SK-N-SH treated with all-trans-retinoic acid at 6 μM for 48 hours (cell line): Measurements from ENCODE around the gene PTBP1.

ENCODE experiments used
- ARNTL ChIP-seq: fragments of 450-650 bp; formaldehyde crosslinking; IDR thresholded peaks from 2 replicates; pipeline ENCODE4 v1.5.0; 2020; ENCODE audit warnings: low read depth, mild to moderate bottlenecking, moderate library complexity, borderline replicate concordance
- BACH2 ChIP-seq: fragments of 250-450 bp; sonication (Bioruptor Pico); IDR thresholded peaks from 2 replicates; pipeline ENCODE4 v1.9.0; 2021; ENCODE audit warnings: mild to moderate bottlenecking, borderline replicate concordance
- CREB5 ChIP-seq: fragments of 250-450 bp; sonication (Bioruptor Pico); IDR thresholded peaks from 2 replicates; pipeline ENCODE4 v1.5.1; 2020; ENCODE audit warnings: low read depth, mild to moderate bottlenecking, moderate library complexity
- GLIS3 ChIP-seq: fragments of 250-450 bp; sonication (Bioruptor Pico); IDR thresholded peaks from 2 replicates; pipeline ENCODE4 v1.5.0; 2020; ENCODE audit warnings: mild to moderate bottlenecking, moderate library complexity
- PPARA ChIP-seq: fragments of 250-450 bp; sonication (Bioruptor Pico); IDR thresholded peaks from 2 replicates; pipeline ENCODE4 v1.5.0; 2020; ENCODE audit warnings: mild to moderate bottlenecking, borderline replicate concordance
- SNAI2 ChIP-seq: fragments of 250-450 bp; sonication (Bioruptor Pico); IDR thresholded peaks from 2 replicates; pipeline ENCODE4 v1.5.0; 2020; ENCODE audit warnings: mild to moderate bottlenecking, moderate library complexity
- TCF4 ChIP-seq: fragments of 250-450 bp; sonication (Bioruptor Pico); IDR thresholded peaks from 2 replicates; pipeline ENCODE4 v1.8.0; 2021; ENCODE audit warnings: mild to moderate bottlenecking, moderate library complexity, borderline replicate concordance
- TOX ChIP-seq: fragments of 250-450 bp; sonication (Bioruptor Pico); IDR thresholded peaks from 2 replicates; pipeline ENCODE4 v1.8.0; 2021; ENCODE audit warnings: mild to moderate bottlenecking, moderate library complexity, borderline replicate concordance
- ZC3H10 ChIP-seq: fragments of 250-450 bp; sonication (Bioruptor Pico); IDR thresholded peaks from 2 replicates; pipeline ENCODE4 v1.5.1; 2021; ENCODE audit warnings: mild to moderate bottlenecking, moderate library complexity
- ZFP3 ChIP-seq: fragments of 250-450 bp; sonication (Bioruptor Pico); IDR thresholded peaks from 2 replicates; pipeline ENCODE4 v1.5.0; 2020; ENCODE audit warnings: mild to moderate bottlenecking, moderate library complexity
- ZNF70 ChIP-seq: fragments of 450-650 bp; formaldehyde crosslinking; IDR thresholded peaks from 2 replicates; pipeline ENCODE4 v1.5.0; 2020; ENCODE audit warnings: mild to moderate bottlenecking, moderate library complexity
- ZNF8 ChIP-seq: fragments of 450-650 bp; formaldehyde crosslinking; IDR thresholded peaks from 2 replicates; pipeline ENCODE4 v1.5.0; 2020; ENCODE audit warnings: mild to moderate bottlenecking, moderate library complexity
- TF ChIP-seq, protein P1 (sequence below): fragments of 250-450 bp; sonication (Bioruptor Pico); IDR thresholded peaks from 2 replicates; pipeline ENCODE4 v1.8.0; 2020; ENCODE audit warnings: mild to moderate bottlenecking, moderate library complexity, borderline replicate concordance
- TF ChIP-seq, protein P2 (sequence below): fragments of 250-450 bp; sonication (Bioruptor Pico); IDR thresholded peaks from 2 replicates; pipeline ENCODE4 v1.5.1; 2021; ENCODE audit warnings: mild to moderate bottlenecking, moderate library complexity

DNA sequence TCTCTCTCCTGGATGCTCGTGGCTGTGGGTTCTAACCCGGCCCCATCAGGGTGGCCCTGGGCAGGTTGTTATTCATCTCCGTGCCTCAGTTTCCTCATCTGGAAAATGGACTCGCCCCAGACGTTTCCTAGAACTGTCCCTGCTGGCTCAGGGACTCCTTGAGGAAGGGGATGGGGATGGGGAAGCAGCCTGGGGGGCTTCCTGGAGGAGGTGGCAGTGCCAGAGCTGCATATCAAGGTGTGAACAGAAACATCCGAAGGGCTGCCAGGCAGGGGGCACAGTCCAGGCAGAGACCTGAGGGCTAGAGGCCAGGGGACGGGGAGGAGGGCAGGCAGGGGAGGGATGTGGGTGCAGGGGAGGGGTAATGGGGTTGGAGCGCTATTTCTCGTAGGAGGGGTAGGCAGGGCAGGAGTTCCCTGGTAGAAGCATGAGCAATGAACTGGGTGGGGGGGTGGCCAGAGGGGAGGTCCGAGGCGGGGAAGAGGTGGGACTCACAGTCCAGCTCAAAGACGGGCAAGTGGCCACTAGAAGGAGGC is 51.2 kb downstream of the PTBP1 start:
- TF ChIP-seq, protein P1, sequence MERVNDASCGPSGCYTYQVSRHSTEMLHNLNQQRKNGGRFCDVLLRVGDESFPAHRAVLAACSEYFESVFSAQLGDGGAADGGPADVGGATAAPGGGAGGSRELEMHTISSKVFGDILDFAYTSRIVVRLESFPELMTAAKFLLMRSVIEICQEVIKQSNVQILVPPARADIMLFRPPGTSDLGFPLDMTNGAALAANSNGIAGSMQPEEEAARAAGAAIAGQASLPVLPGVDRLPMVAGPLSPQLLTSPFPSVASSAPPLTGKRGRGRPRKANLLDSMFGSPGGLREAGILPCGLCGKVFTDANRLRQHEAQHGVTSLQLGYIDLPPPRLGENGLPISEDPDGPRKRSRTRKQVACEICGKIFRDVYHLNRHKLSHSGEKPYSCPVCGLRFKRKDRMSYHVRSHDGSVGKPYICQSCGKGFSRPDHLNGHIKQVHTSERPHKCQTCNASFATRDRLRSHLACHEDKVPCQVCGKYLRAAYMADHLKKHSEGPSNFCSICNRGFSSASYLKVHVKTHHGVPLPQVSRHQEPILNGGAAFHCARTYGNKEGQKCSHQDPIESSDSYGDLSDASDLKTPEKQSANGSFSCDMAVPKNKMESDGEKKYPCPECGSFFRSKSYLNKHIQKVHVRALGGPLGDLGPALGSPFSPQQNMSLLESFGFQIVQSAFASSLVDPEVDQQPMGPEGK, result no peak
- TF ChIP-seq ZFP3 (CRISPR knock-in tag), result no peak
- TF ChIP-seq CREB5, result no peak
- TF ChIP-seq, protein P2, sequence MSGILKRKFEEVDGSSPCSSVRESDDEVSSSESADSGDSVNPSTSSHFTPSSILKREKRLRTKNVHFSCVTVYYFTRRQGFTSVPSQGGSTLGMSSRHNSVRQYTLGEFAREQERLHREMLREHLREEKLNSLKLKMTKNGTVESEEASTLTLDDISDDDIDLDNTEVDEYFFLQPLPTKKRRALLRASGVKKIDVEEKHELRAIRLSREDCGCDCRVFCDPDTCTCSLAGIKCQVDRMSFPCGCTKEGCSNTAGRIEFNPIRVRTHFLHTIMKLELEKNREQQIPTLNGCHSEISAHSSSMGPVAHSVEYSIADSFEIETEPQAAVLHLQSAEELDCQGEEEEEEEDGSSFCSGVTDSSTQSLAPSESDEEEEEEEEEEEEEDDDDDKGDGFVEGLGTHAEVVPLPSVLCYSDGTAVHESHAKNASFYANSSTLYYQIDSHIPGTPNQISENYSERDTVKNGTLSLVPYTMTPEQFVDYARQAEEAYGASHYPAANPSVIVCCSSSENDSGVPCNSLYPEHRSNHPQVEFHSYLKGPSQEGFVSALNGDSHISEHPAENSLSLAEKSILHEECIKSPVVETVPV (CRISPR knock-in tag), result no peak
- no peak for TF ChIP-seq ARNTL (CRISPR knock-in tag)
- no peak for TF ChIP-seq BACH2 (CRISPR knock-in tag)
- no peak for TF ChIP-seq ZNF8 (CRISPR knock-in tag)
- TF ChIP-seq PPARA, result no peak
- TF ChIP-seq SNAI2 (CRISPR knock-in tag), result no peak
- TF ChIP-seq GLIS3 (CRISPR knock-in tag), result no peak
- TF ChIP-seq TOX (CRISPR knock-in tag), result no peak
- no peak for TF ChIP-seq TCF4 (CRISPR knock-in tag)
- TF ChIP-seq ZC3H10 (CRISPR knock-in tag), result no peak
- TF ChIP-seq ZNF70, result no peak
